ENCODE data around the gene HMCN1. TPM values are rescaled to one million over a fixed set of nuclear protein-coding genes. Genes with fewer than 3 reads are reported as not detected.

The HMCN1 gene
- total RNA-seq, 1 experiment from 2014 or later = 0.12 TPM

- H3K4me1 Mint-ChIP-seq (ENCODE audit: insufficient read depth, unreplicated experiment) = peaks cover 9% of the 10 kb centered on the region
- H3K27me3 Mint-ChIP-seq (ENCODE audit: insufficient read depth, unreplicated experiment) = no peaks in the 10 kb centered on the region
- BruUV-seq (replicated peaks) = no TSS peak
- H3K9me3 Mint-ChIP-seq (ENCODE audit: unreplicated experiment) = no peaks in the 10 kb centered on the region
- H3K27ac Mint-ChIP-seq (ENCODE audit: low read depth, unreplicated experiment) = no peak overlapping the region
- ChIA-PET POLR2A (no interaction called here), CTCF (no interaction called here)
- TF ChIP-seq, protein P1, sequence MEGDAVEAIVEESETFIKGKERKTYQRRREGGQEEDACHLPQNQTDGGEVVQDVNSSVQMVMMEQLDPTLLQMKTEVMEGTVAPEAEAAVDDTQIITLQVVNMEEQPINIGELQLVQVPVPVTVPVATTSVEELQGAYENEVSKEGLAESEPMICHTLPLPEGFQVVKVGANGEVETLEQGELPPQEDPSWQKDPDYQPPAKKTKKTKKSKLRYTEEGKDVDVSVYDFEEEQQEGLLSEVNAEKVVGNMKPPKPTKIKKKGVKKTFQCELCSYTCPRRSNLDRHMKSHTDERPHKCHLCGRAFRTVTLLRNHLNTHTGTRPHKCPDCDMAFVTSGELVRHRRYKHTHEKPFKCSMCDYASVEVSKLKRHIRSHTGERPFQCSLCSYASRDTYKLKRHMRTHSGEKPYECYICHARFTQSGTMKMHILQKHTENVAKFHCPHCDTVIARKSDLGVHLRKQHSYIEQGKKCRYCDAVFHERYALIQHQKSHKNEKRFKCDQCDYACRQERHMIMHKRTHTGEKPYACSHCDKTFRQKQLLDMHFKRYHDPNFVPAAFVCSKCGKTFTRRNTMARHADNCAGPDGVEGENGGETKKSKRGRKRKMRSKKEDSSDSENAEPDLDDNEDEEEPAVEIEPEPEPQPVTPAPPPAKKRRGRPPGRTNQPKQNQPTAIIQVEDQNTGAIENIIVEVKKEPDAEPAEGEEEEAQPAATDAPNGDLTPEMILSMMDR (IDR thresholded peaks at IDR 0.05; ENCODE audit: unreplicated experiment) = no peak
- no peak for DNase-seq (ENCODE audit: unreplicated experiment)
- intact Hi-C loops (cut with micrococcal nuclease) = no loop called here
- H3K36me3 Mint-ChIP-seq (ENCODE audit: insufficient read depth, unreplicated experiment) = no peaks in the 10 kb centered on the region
- no peak overlapping the region for H3K4me3 Mint-ChIP-seq (ENCODE audit: unreplicated experiment)
These were observed 329.0 kb downstream of the HMCN1 start for GRCh38 chr1:186063091-186063657.

DNA sequence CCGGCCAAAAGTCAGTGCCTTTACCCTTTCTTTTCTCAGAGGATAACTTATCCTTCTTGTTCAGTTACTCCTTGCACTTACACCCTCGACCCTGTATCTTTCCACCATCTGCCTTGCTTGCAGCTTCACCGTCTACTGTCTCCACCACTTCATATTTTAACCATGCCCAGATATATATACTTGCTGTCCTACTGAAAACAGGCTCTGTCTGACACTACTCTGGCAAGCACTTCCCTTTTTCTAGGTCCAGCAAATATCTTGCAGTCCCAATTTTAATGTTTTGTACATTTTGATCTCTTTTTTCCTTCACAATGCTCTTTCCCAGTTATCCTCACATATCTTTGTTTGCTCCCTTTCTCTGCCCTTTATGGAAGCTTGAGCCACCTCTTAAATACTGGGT lies 332.2 kb downstream of the HMCN1 start:
- Mint-ChIP-seq H3K36me3 (ENCODE audit: insufficient read depth, unreplicated experiment) (no peaks in the 10 kb centered on the region), H3K4me3 (ENCODE audit: unreplicated experiment) (no peak overlapping the region), H3K27me3 (ENCODE audit: insufficient read depth, unreplicated experiment) (no peaks in the 10 kb centered on the region), H3K9me3 (ENCODE audit: unreplicated experiment) (no peaks in the 10 kb centered on the region), H3K27ac (ENCODE audit: low read depth, unreplicated experiment) (no peak overlapping the region), H3K4me1 (ENCODE audit: insufficient read depth, unreplicated experiment) (no peaks in the 10 kb centered on the region)
- intact Hi-C loops (cut with micrococcal nuclease) = no loop called here
- CTCF ChIA-PET = no interaction called here
- no peak for DNase-seq (ENCODE audit: unreplicated experiment)
- POLR2A ChIA-PET = interaction anchor here (0.7 kb wide), 1 partner anchor 290 kb away, joined by 5 read pairs; no protein-coding TSS in a partner anchor
- BruUV-seq (replicated peaks) = no TSS peak
- TF ChIP-seq, protein P1 (IDR thresholded peaks at IDR 0.05; ENCODE audit: unreplicated experiment) = no peak

- H3K27ac Mint-ChIP-seq (ENCODE audit: low read depth, unreplicated experiment) = no peak overlapping the region
- no peak overlapping the region for H3K4me3 Mint-ChIP-seq (ENCODE audit: unreplicated experiment)
- ChIA-PET POLR2A (no interaction called here), CTCF (interaction anchor here (0.7 kb wide), 1 partner anchor 262 kb away, joined by 5 read pairs; no protein-coding TSS in a partner anchor)
- TF ChIP-seq, protein P1 (IDR thresholded peaks at IDR 0.05; ENCODE audit: unreplicated experiment) = no peak
- no peak for DNase-seq (ENCODE audit: unreplicated experiment)
- H3K36me3 Mint-ChIP-seq (ENCODE audit: insufficient read depth, unreplicated experiment) = no peaks in the 10 kb centered on the region
- no TSS peak for BruUV-seq (replicated peaks)
- no peaks in the 10 kb centered on the region for H3K27me3 Mint-ChIP-seq (ENCODE audit: insufficient read depth, unreplicated experiment)
- intact Hi-C loops (cut with micrococcal nuclease) = no loop called here
- H3K9me3 Mint-ChIP-seq (ENCODE audit: unreplicated experiment) = no peaks in the 10 kb centered on the region
- no peaks in the 10 kb centered on the region for H3K4me1 Mint-ChIP-seq (ENCODE audit: insufficient read depth, unreplicated experiment)
These were observed 339.5 kb downstream of the HMCN1 start for GRCh38 chr1:186073697-186074096.

- H3K4me3 Mint-ChIP-seq (ENCODE audit: unreplicated experiment) = no peak overlapping the region
- POLR2A ChIA-PET = interaction anchor here (1.1 kb wide), 1 partner anchor 16 kb away, joined by 3 read pairs; no protein-coding TSS in a partner anchor
- peaks cover 6% of the 10 kb centered on the region for H3K4me1 Mint-ChIP-seq (ENCODE audit: insufficient read depth, unreplicated experiment)
- no peaks in the 10 kb centered on the region for H3K9me3 Mint-ChIP-seq (ENCODE audit: unreplicated experiment)
- no peak for DNase-seq (ENCODE audit: unreplicated experiment)
- intact Hi-C loops (cut with micrococcal nuclease) = no loop called here
- CTCF ChIA-PET = no interaction called here
- H3K27me3 Mint-ChIP-seq (ENCODE audit: insufficient read depth, unreplicated experiment) = no peaks in the 10 kb centered on the region
- H3K27ac Mint-ChIP-seq (ENCODE audit: low read depth, unreplicated experiment) = no peak overlapping the region
- no TSS peak for BruUV-seq (replicated peaks)
- TF ChIP-seq, protein P1 (IDR thresholded peaks at IDR 0.05; ENCODE audit: unreplicated experiment) = no peak
- no peaks in the 10 kb centered on the region for H3K36me3 Mint-ChIP-seq (ENCODE audit: insufficient read depth, unreplicated experiment)
These were observed 341.8 kb downstream of the HMCN1 start for GRCh38 chr1:186076006-186076405.
